ENCODE measurements around the gene SMCHD1.

GRCh38 chr18:2717407-2717806 lies 61.9 kb downstream of the SMCHD1 start:
- TF ChIP-seq CTCF (IDR thresholded peaks at IDR 0.05) (no peak), POLR2AphosphoS5 (IDR thresholded peaks at IDR 0.05) (no peak)

Measured in prostate gland (tissue), 2 donors.